ENCODE data around the gene KISS1R.
"Not testable (repeated sequence)": the region's sequence is repeated elsewhere in the genome, so short reads cannot be mapped to it uniquely, and the experiment has no call there.

The KISS1R gene

GRCh38 chr19:955803-956765, 39.0 kb downstream of the KISS1R start:
- DNase-seq, result no peak

GRCh38 chr19:956766-957440, 39.8 kb downstream of the KISS1R start:
- no peak for DNase-seq

GRCh38 chr19:957578-957977, 40.4 kb downstream of the KISS1R start:
- DNase-seq, result not testable (repeated sequence)

- no peak for DNase-seq
Measured at GRCh38 chr19:958967-959855, 42.1 kb downstream of the KISS1R start.

DNA sequence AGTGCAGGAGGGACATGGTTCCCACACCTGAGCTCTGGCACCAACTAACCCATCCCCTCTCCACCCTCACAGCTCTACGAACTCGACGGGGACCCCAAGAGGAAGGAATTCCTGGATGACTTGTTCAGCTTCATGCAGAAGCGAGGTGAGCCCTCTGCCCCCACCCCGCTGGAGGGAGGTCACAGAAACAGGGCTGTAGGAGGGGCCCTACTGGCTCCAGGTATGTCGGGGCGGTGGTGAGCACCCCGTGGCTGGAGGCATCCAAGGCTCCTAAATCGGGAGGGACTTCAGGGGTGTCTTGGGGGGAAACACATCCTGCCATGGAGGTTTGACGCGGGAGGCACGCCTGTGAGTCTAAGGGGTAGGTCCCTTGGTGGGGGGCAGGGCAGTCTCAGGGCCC, 42.9 kb downstream of the KISS1R start:
- no peak for DNase-seq

- no peak for DNase-seq
Measured at GRCh38 chr19:960601-960938, 43.4 kb downstream of the KISS1R start.

- no peak for DNase-seq
Measured at GRCh38 chr19:961866-962620, 44.9 kb downstream of the KISS1R start.

DNA sequence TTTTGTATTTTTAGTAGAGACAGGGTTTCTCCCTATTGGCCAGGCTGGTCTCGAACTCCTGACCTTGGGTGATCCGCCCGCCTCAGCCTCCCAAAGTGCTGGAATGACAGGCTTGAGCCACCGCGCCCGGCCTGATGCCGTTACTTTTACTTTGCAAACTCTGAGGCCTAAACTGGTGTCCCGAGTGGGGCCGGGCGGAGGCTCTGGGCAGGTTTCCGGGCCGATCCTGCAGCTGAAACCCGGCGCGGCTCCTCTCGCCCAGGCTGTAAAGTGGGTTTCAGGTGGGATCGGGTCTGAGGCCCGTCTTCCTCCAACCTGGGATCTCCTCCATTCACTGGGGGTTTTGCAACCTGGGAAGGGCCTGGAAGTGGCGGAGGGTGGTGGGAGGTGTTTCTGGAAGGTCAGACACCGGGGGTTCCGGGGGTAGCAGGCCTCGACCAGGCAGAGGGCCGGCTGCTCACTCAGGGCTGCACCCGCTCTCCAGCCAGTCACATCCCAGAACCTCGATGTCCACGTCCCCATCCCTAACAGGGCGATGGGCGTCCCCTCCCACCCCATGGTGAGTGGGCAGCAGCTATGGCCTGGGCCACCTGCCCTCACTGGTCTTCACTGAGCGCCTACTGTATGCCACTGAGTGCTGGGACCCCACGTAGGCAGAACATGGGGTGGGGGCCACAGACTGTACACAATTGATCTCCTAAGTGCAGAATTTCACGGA, 45.7 kb downstream of the KISS1R start:
- no peak for DNase-seq

GRCh38 chr19:963486-963951, 46.4 kb downstream of the KISS1R start:
- no peak for DNase-seq

DNA sequence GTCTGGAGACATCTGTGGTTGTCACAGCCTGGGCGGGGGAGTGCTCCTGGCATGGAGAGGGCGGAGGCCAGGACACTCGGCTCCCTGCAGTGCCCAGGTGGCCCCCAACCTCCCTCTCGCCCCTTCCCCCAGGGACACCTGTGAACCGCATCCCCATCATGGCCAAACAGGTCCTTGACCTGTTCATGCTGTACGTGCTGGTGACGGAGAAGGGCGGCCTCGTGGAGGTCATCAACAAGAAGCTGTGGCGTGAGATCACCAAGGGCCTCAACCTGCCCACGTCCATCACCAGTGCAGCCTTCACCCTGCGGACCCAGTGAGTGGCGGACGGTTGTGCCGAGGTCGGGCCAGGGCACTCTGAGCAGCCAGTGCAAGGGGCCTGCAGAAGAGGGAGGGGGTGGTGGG, 47.0 kb downstream of the KISS1R start:
- DNase-seq, result no peak

DNA sequence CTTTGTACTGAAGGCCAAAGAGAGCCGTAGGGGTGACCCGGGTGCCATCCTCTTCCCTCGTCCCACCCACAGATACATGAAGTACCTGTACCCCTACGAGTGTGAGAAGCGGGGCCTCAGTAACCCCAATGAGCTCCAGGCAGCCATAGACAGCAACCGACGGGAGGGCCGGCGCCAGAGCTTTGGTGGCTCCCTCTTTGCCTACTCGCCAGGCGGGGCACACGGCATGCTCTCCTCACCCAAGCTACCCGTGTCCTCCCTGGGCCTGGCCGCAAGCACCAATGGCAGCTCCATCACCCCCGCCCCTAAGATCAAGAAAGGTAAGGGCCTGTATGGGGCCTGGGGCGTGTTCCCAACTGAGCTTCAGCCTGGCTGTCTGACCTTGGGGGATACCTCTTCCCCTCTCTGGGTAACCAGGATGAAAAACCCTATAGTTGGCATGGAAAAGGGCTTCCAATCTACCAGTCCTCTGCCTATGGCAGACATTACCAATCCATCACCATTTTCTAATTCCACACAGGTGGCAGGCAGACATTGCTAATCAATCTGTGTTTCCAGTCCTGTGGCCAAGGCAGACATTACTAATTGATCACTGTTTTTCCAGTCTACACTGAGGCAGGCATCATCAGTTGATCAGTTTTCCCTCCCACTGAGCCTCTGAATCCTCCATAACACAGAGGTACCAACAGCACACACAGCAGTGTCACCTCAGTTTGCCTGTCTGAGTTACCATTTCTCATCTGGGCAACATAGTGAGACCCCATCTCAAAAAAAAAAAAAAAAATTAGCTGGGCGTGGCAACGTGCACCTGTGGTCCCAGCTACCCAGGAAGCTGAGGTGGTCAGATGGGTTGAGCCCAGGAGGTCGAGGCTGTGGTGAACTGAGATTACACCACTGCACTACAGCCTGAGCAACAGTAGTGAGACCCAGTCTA, 47.9 kb downstream of the KISS1R start:
- DNase-seq, result no peak

- no peak for DNase-seq
Measured at GRCh38 chr19:966485-967088, 49.5 kb downstream of the KISS1R start.

Measured in GF-D8 (cell line).